Measurements from ENCODE around the gene LGALS9C.
"Not testable (repeated sequence)": the region's sequence is repeated elsewhere in the genome, so short reads cannot be mapped to it uniquely, and the experiment has no call there.

LGALS9C gene

DNA sequence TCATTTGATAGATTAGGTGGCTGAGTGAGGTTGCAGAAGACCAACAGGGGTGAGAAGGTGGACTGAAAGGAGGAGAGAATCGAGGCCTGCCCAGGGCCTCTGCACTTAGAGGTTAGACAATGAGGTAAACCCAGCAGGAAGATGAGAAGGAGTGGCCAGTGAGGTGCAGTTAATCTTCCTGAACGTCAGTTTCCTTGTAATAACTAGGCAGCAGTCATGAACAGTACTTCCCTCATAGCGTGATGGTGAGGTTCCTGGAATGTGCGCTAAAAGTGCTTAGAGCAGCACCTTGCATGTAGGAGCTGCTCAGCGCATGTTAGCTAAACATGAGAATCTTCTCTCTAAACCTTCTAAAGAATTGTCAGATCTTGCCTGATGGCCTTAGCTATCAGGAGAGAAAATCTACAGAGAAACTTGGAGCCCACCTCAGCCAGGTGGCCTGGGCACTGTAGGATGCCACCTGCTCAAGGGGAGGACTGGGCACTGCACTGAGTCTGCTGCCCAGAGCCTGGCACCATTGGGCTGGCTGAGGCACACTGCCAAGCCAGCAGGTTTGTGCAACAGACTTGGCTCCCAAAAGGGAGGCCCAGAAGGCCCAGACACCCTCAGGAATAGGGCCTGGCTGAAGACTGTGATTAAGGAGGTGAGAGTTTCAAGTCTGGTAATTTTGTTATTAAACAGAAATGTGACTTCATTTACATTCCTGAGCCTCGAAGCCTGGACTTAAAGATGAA lies 10.2 kb upstream of the LGALS9C start:
- not testable (repeated sequence) for H3K4me1 ChIP-seq (ENCODE audit: insufficient read depth, low read length); H3K9me3 ChIP-seq (ENCODE audit: insufficient read depth, low read depth, low read length); H3K9ac ChIP-seq (ENCODE audit: low read depth, low read length); H3K27ac ChIP-seq (ENCODE audit: low read length); H3K36me3 ChIP-seq (ENCODE audit: insufficient read depth, low read depth, low read length); H3K4me3 ChIP-seq (ENCODE audit: low read length); H3K27me3 ChIP-seq (ENCODE audit: insufficient read depth, low read length)

DNA sequence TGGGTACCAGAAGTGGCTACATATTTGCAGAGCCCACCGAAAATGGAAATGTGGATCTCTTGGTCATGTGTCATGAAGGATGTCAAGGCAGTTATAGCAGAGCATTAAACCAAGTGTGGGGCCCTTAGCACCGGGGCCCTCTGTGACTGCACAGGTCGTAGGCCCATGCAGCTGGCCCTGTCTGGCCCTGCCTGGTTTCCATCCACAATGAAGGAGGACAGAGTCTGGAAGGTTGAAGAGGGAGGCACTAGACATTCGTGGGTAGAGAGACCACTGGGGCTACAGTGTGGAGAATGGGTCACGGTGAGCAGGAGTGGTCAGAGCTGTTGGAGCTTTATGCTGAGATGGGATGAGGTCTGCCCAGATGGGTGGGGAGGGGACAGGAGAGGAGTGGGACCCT lies 9.6 kb upstream of the LGALS9C start:
- not testable (repeated sequence) for H3K9me3 ChIP-seq (ENCODE audit: insufficient read depth, low read depth, low read length); H3K4me1 ChIP-seq (ENCODE audit: insufficient read depth, low read length); H3K9ac ChIP-seq (ENCODE audit: low read depth, low read length); H3K4me3 ChIP-seq (ENCODE audit: low read length); H3K27ac ChIP-seq (ENCODE audit: low read length); H3K36me3 ChIP-seq (ENCODE audit: insufficient read depth, low read depth, low read length); H3K27me3 ChIP-seq (ENCODE audit: insufficient read depth, low read length)

DNA sequence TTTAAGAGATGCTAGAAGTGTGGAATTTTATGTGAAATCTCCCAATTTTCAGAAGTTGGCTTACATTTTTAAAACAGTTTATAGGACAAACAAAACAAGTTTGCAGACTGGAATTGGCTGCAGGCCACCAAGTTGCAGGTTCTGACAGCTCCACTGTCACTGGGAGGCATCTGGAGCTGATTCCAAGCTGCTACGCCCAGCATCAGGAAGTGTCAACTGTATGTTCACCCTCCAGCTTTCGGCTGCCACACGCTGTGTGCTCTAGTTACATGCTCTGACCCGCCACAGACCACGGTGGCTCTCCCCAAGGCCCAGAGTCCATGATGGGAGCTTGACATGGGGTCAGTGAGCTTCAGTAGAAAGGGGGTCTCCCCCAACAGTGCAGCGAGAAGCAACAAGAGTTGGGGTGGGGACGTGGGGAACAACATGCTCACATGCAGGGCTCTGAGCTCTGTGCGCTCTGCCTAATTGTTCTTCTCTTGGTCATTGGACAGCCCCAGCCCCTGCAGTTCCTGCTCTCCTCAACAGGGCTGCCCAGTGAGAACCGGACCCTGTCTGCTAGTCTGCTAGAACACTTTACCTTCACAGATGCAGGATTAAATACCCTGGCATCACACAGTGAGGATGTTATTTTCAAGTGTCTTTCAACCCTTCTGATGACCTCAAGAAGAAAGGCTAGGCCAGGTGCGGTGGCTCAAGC lies 8.0 kb upstream of the LGALS9C start:
- not testable (repeated sequence) for H3K9ac ChIP-seq (ENCODE audit: low read depth, low read length); H3K27ac ChIP-seq (ENCODE audit: low read length); H3K4me3 ChIP-seq (ENCODE audit: low read length); H3K9me3 ChIP-seq (ENCODE audit: insufficient read depth, low read depth, low read length); H3K4me1 ChIP-seq (ENCODE audit: insufficient read depth, low read length); H3K36me3 ChIP-seq (ENCODE audit: insufficient read depth, low read depth, low read length); H3K27me3 ChIP-seq (ENCODE audit: insufficient read depth, low read length)

DNA sequence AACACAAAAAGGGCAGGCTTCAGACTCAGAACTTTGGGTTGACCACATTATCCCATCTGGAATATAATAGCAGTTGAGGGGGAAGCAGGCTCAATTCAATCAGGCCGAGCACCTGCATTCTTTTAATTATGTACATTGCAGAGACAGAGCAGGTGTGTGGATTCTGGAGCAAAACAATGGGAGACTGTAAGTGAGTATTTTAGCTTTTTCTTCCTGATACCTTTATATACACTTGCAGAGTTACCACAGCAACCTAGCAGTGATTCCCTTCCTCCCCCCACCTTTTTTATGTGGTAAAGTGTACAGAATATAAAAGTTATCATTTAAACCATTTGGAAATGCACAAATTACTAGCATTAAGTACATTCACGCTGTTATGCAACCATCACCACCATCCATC lies 6.8 kb upstream of the LGALS9C start:
- not testable (repeated sequence) for H3K27me3 ChIP-seq (ENCODE audit: insufficient read depth, low read length); H3K9me3 ChIP-seq (ENCODE audit: insufficient read depth, low read depth, low read length); H3K4me1 ChIP-seq (ENCODE audit: insufficient read depth, low read length); H3K27ac ChIP-seq (ENCODE audit: low read length); H3K9ac ChIP-seq (ENCODE audit: low read depth, low read length); H3K4me3 ChIP-seq (ENCODE audit: low read length); H3K36me3 ChIP-seq (ENCODE audit: insufficient read depth, low read depth, low read length)

- not testable (repeated sequence) for H3K36me3 ChIP-seq (ENCODE audit: insufficient read depth, low read depth, low read length); H3K27me3 ChIP-seq (ENCODE audit: insufficient read depth, low read length); H3K9ac ChIP-seq (ENCODE audit: low read depth, low read length); H3K9me3 ChIP-seq (ENCODE audit: insufficient read depth, low read depth, low read length); H3K27ac ChIP-seq (ENCODE audit: low read length); H3K4me1 ChIP-seq (ENCODE audit: insufficient read depth, low read length); H3K4me3 ChIP-seq (ENCODE audit: low read length)
These were observed 6.2 kb upstream of the LGALS9C start for GRCh38 chr17:18470345-18470930.

- not testable (repeated sequence) for H3K27me3 ChIP-seq (ENCODE audit: insufficient read depth, low read length); H3K36me3 ChIP-seq (ENCODE audit: insufficient read depth, low read depth, low read length); H3K9ac ChIP-seq (ENCODE audit: low read depth, low read length); H3K4me3 ChIP-seq (ENCODE audit: low read length); H3K27ac ChIP-seq (ENCODE audit: low read length); H3K9me3 ChIP-seq (ENCODE audit: insufficient read depth, low read depth, low read length); H3K4me1 ChIP-seq (ENCODE audit: insufficient read depth, low read length)
These were observed 2.6 kb upstream of the LGALS9C start for GRCh38 chr17:18473967-18474366.

DNA sequence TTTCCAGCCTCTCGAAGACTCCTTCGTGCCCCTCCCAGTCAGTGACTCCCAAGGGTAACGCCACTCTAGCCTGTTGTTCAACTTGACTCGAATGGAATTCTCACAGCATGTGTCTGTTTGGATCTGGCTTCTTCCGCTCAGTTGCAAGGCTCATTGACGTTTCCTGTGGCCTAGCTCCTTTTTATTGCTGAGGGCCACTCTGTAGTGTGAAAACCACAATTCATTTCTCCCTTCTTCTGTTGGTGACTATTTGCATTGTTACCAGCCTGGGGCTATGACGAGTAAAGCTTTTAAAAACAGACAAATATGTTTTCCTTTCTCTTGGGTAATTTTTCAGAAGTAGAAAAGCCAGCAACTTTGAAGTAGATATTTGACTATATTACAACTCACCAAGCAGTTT lies 1.8 kb upstream of the LGALS9C start:
- not testable (repeated sequence) for H3K27me3 ChIP-seq (ENCODE audit: insufficient read depth, low read length); H3K4me3 ChIP-seq (ENCODE audit: low read length); H3K27ac ChIP-seq (ENCODE audit: low read length); H3K36me3 ChIP-seq (ENCODE audit: insufficient read depth, low read depth, low read length); H3K9me3 ChIP-seq (ENCODE audit: insufficient read depth, low read depth, low read length); H3K9ac ChIP-seq (ENCODE audit: low read depth, low read length); H3K4me1 ChIP-seq (ENCODE audit: insufficient read depth, low read length)

- H3K27me3 ChIP-seq (ENCODE audit: insufficient read depth, low read length); H3K36me3 ChIP-seq (ENCODE audit: insufficient read depth, low read depth, low read length); H3K9ac ChIP-seq (ENCODE audit: low read depth, low read length); H3K4me3 ChIP-seq (ENCODE audit: low read length); H3K4me1 ChIP-seq (ENCODE audit: insufficient read depth, low read length); H3K9me3 ChIP-seq (ENCODE audit: insufficient read depth, low read depth, low read length); H3K27ac ChIP-seq (ENCODE audit: low read length): not testable (repeated sequence)
These were observed 778 bp downstream of the LGALS9C start for GRCh38 chr17:18477367-18477766.

- not testable (repeated sequence) for H3K27me3 ChIP-seq (ENCODE audit: insufficient read depth, low read length); H3K36me3 ChIP-seq (ENCODE audit: insufficient read depth, low read depth, low read length); H3K9ac ChIP-seq (ENCODE audit: low read depth, low read length); H3K4me3 ChIP-seq (ENCODE audit: low read length); H3K27ac ChIP-seq (ENCODE audit: low read length); H3K4me1 ChIP-seq (ENCODE audit: insufficient read depth, low read length); H3K9me3 ChIP-seq (ENCODE audit: insufficient read depth, low read depth, low read length)
These were observed 1.8 kb downstream of the LGALS9C start for GRCh38 chr17:18478362-18478761.

GRCh38 chr17:18478977-18479595 lies 2.5 kb downstream of the LGALS9C start:
- H3K36me3 ChIP-seq (ENCODE audit: insufficient read depth, low read depth, low read length); H3K27me3 ChIP-seq (ENCODE audit: insufficient read depth, low read length); H3K27ac ChIP-seq (ENCODE audit: low read length): not testable (repeated sequence)

GRCh38 chr17:18481775-18482174 lies 5.2 kb downstream of the LGALS9C start:
- not testable (repeated sequence) for H3K36me3 ChIP-seq (ENCODE audit: insufficient read depth, low read depth, low read length); H3K4me3 ChIP-seq (ENCODE audit: low read length); H3K27ac ChIP-seq (ENCODE audit: low read length); H3K27me3 ChIP-seq (ENCODE audit: insufficient read depth, low read length); H3K9ac ChIP-seq (ENCODE audit: low read depth, low read length); H3K4me1 ChIP-seq (ENCODE audit: insufficient read depth, low read length); H3K9me3 ChIP-seq (ENCODE audit: insufficient read depth, low read depth, low read length)

More at GRCh38 chr17:18478977-18479595, 2.5 kb downstream of the LGALS9C start:
- not testable (repeated sequence) for H3K4me1 ChIP-seq (ENCODE audit: insufficient read depth, low read length); H3K9me3 ChIP-seq (ENCODE audit: insufficient read depth, low read depth, low read length); H3K4me3 ChIP-seq (ENCODE audit: low read length); H3K9ac ChIP-seq (ENCODE audit: low read depth, low read length)

- not testable (repeated sequence) for H3K4me1 ChIP-seq (ENCODE audit: insufficient read depth, low read length); H3K36me3 ChIP-seq (ENCODE audit: insufficient read depth, low read depth, low read length); H3K4me3 ChIP-seq (ENCODE audit: low read length); H3K27ac ChIP-seq (ENCODE audit: low read length); H3K9ac ChIP-seq (ENCODE audit: low read depth, low read length); H3K9me3 ChIP-seq (ENCODE audit: insufficient read depth, low read depth, low read length); H3K27me3 ChIP-seq (ENCODE audit: insufficient read depth, low read length)
These were observed 9.4 kb downstream of the LGALS9C start for GRCh38 chr17:18485936-18486464.

All from iPS-20b (cell line).